T-helper 1 cell treated with Interleukin-12 subunit alpha and Interleukin-12 subunit beta and Interleukin-4 antibody, amounts not matched to agents 30 μg/mL and 1 μg/mL, for 36 hours (primary cell): ENCODE measurements around the gene DLEC1.

Source experiments
- H3K27ac Mint-ChIP-seq: one replicate; pipeline ENCODE4 v1.8.0; 2021; ENCODE audit warnings: mild to moderate bottlenecking, mixed read lengths
- H3K27me3 Mint-ChIP-seq: one replicate; pipeline ENCODE4 v1.8.0; 2021; ENCODE audit warnings: low read depth, mixed read lengths
- H3K36me3 Mint-ChIP-seq: one replicate; pipeline ENCODE4 v1.8.0; 2021; ENCODE audit warnings: low read depth, mixed read lengths
- H3K4me1 Mint-ChIP-seq: one replicate; pipeline ENCODE4 v1.8.0; 2021; ENCODE audit warnings: low read depth, mixed read lengths
- H3K4me3 Mint-ChIP-seq: one replicate; pipeline ENCODE4 v1.8.0; 2021; ENCODE audit warnings: mild to moderate bottlenecking, moderate library complexity, mixed read lengths
- H3K9me3 Mint-ChIP-seq: one replicate; pipeline ENCODE4 v1.8.0; 2021; ENCODE audit warnings: mixed read lengths

DLEC1 gene

DNA sequence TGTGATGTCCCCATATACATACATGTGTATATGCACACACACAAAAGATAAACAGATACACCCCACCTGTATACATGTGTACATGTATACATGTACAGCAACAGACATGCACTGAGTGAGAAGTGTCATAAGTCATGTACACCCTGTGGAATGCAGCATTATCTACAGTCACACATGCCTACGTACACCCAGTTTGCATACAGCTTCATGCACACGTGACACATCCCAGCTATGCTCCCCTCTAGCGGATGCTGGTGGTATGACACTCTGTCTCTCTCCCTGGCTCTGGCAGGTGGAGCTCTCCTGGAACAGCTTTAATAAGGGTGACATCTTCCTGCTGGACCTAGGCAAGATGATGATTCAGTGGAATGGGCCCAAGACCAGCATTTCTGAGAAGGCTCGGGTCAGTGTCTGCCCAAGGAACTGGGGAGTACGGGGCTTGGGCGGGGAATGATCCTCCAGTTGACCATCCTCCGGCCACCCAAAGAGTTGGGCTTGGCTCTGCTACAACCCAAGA is 42.2 kb upstream of the DLEC1 start:
- Mint-ChIP-seq H3K36me3 (peaks cover 22% of the 10 kb centered on the region), H3K4me3 (peak overlapping the region; percentile 2), H3K9me3 (no peaks in the 10 kb centered on the region)

DNA sequence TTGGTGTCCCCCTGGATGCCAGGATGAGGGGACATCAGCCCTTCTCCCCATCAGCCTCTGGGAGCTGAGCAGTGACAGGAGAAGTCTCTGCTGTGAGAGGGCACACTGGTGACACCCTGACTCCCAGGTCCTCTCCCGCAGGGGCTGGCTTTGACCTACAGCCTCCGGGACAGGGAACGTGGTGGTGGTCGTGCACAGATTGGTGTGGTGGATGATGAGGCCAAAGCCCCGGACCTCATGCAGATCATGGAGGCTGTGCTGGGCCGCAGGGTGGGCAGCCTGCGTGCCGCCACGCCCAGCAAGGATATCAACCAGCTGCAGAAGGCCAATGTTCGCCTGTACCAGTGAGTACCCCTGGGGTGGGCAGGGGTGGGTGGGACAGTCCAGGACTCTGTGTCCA is 41.7 kb upstream of the DLEC1 start:
- peaks cover 48% of the 10 kb centered on the region for H3K4me1 Mint-ChIP-seq
- peaks cover 22% of the 10 kb centered on the region for H3K36me3 Mint-ChIP-seq
- no peak overlapping the region for H3K4me3 Mint-ChIP-seq
- no peaks in the 10 kb centered on the region for H3K27me3 Mint-ChIP-seq
- H3K9me3 Mint-ChIP-seq, result no peaks in the 10 kb centered on the region
- H3K27ac Mint-ChIP-seq, result no peak overlapping the region

More for the DNA sequence above, 42.2 kb upstream of the DLEC1 start:
- Mint-ChIP-seq H3K4me1 (peaks cover 48% of the 10 kb centered on the region), H3K27ac (peak overlapping the region; percentile 74), H3K27me3 (no peaks in the 10 kb centered on the region)

DNA sequence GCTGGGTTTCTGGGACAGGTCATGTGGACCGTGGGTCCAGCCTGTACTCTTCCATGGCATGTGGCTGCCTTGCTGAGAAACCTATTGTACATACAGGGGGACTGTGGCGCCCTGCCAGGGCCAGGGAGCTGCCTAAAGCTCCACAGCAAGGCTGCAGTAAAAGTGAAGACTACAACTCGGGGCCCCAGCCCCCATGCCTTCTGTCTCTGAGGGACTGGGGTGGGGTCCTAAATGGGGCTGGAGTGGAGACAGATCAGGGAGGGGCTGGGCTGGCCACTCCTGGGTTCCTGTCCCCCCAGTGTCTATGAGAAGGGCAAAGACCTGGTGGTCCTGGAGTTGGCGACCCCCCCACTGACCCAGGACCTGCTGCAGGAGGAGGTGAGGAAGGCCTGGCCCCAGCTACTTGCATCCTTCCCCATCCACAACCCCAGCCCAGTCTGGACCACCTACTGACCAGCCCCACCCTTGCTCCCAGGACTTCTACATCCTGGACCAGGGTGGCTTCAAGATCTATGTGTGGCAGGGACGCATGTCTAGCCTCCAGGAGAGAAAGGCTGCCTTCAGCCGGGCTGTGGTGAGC is 41.1 kb upstream of the DLEC1 start:
- Mint-ChIP-seq H3K4me1 (peaks cover 48% of the 10 kb centered on the region), H3K4me3 (peak overlapping the region; percentile 61), H3K27ac (peak overlapping the region; percentile 92), H3K27me3 (no peaks in the 10 kb centered on the region), H3K36me3 (peaks cover 22% of the 10 kb centered on the region), H3K9me3 (no peaks in the 10 kb centered on the region)

DNA sequence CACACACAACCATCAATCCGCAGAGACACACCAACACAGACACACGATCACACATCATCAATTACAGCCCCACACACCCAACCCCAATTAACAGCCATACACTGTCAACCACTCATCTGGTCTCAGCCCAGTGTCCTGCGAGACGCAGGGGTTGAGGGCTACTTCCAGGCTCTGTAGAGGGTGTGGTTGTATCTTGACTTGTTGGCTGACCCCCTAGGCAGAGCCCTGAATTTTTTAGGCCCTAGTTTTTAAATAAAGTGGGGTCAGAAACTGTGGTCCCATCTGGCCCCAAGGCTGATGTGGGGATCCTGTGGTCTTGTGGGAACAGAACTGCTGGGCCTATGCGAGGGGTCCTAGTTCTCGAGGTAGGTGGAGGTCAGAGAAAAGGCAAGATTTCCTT is 39.2 kb upstream of the DLEC1 start:
- no peak overlapping the region for H3K4me3 Mint-ChIP-seq
- H3K27me3 Mint-ChIP-seq, result no peaks in the 10 kb centered on the region
- H3K9me3 Mint-ChIP-seq, result no peaks in the 10 kb centered on the region
- H3K4me1 Mint-ChIP-seq, result peaks cover 41% of the 10 kb centered on the region
- peaks cover 23% of the 10 kb centered on the region for H3K36me3 Mint-ChIP-seq
- H3K27ac Mint-ChIP-seq, result peak overlapping the region; percentile 8

DNA sequence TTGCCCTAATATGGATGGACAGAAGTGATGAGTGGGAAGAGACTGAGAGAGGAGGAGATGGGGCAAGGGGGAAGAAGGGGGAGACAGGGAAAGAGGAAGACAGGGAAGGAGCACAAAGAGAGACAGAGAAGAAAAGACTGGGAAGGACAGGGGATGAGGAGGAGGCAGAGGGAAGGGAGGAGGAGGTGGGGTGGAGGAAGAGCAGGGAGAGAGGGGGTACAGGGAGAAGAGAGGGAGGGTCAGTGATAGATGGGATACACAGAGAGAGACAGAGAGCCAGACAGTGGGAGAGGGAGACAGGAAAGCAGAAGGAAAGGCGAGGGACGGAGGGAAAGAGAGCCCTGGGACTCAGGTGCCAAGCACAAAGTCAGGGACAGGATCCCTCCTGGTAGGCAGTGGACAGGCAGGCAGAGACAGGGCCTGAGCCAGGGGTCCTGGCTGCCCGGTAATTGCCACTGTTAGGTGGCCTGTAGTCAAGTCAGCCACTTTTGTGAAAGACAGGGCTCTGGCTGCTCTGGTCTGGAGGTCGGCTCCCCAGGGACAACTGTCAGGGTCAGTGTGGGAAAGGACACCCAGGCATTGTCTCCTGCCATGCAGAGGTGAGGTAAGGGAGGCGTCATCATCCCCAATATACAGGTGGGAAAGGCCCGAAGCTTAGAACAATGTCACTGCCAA is 38.6 kb upstream of the DLEC1 start:
- H3K27ac Mint-ChIP-seq, result peak overlapping the region; percentile 23
- no peak overlapping the region for H3K4me3 Mint-ChIP-seq
- H3K36me3 Mint-ChIP-seq, result peaks cover 26% of the 10 kb centered on the region
- no peaks in the 10 kb centered on the region for H3K9me3 Mint-ChIP-seq
- no peaks in the 10 kb centered on the region for H3K27me3 Mint-ChIP-seq
- H3K4me1 Mint-ChIP-seq, result peaks cover 36% of the 10 kb centered on the region

DNA sequence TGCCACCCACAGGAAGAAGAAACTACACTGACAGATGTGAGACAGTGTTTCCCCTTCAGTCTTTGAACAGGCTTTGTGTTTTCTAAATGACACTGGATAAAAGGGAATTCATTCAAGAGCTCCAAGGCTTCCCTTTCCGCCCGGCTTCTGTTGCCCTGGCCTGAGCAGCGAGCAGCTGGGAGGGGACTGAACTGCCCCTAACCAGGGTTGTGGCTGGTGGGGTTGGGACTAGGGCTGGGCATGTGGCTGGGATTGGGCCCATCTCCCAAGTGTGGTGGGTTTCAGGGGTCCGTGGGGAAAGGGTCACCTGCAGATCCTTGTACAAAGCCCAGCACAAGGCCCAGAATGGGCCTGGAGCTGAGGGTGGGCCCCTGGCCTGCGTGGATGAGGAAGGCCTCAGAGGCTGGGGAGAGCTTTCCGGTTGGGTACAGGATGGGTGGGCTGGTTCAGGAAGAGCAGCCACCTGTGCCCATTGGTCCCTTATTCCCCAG is 38.0 kb upstream of the DLEC1 start:
- no peaks in the 10 kb centered on the region for H3K27me3 Mint-ChIP-seq
- peaks cover 30% of the 10 kb centered on the region for H3K4me1 Mint-ChIP-seq
- peaks cover 23% of the 10 kb centered on the region for H3K36me3 Mint-ChIP-seq
- H3K9me3 Mint-ChIP-seq, result no peaks in the 10 kb centered on the region
- no peak overlapping the region for H3K27ac Mint-ChIP-seq
- H3K4me3 Mint-ChIP-seq, result no peak overlapping the region

DNA sequence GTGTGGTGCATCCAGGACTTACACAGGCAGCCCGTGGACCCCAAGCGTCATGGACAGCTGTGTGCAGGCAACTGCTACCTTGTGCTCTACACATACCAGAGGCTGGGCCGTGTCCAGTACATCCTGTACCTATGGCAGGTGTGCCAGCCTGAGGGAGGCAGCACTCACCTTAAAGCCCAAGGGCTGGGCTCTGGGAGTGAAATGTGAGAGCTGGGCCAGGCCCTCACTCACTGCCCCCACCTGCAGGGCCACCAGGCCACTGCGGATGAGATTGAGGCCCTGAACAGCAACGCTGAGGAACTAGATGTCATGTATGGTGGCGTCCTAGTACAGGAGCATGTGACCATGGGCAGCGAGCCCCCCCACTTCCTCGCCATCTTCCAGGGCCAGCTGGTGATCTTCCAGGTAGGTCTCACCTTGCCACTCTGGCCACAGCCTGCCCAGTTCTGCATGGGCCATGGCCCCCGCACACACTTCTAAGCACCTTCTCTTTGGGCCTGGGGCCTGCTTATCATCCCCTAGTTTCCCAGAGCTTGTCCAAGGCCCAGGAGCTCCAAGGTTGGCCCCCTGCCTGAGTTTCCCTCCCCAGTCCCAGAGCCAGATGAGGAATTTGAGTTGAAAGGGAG is 37.4 kb upstream of the DLEC1 start:
- Mint-ChIP-seq H3K9me3 (no peaks in the 10 kb centered on the region), H3K36me3 (peaks cover 22% of the 10 kb centered on the region), H3K27me3 (no peaks in the 10 kb centered on the region), H3K27ac (no peak overlapping the region), H3K4me3 (no peak overlapping the region), H3K4me1 (peaks cover 24% of the 10 kb centered on the region)

DNA sequence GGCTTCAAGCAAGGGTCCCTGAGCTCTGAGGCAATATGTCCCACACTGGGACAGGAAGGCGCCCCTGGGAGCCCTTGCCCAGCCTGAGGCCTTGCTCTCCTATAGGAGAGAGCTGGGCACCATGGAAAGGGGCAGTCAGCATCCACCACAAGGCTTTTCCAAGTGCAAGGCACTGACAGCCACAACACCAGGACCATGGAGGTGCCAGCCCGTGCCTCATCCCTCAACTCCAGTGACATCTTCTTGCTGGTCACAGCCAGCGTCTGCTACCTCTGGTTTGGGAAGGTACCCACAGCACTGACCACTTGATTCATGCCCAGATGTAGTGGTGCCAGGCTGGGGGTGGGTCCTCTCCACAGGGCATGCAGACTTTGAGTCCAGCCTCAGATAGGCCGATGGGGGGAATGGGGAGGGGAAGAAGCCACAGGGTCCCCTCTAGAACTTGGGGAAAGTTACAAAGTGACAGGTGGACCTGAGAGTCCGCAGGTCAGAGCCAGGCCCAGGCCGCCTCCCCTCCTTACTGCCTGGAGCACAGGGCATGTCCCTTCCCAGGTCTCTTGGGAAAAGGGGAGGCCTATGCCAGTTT is 36.6 kb upstream of the DLEC1 start:
- Mint-ChIP-seq H3K9me3 (no peaks in the 10 kb centered on the region), H3K4me1 (peaks cover 20% of the 10 kb centered on the region), H3K36me3 (peaks cover 17% of the 10 kb centered on the region), H3K27ac (no peak overlapping the region), H3K27me3 (no peaks in the 10 kb centered on the region), H3K4me3 (no peak overlapping the region)

DNA sequence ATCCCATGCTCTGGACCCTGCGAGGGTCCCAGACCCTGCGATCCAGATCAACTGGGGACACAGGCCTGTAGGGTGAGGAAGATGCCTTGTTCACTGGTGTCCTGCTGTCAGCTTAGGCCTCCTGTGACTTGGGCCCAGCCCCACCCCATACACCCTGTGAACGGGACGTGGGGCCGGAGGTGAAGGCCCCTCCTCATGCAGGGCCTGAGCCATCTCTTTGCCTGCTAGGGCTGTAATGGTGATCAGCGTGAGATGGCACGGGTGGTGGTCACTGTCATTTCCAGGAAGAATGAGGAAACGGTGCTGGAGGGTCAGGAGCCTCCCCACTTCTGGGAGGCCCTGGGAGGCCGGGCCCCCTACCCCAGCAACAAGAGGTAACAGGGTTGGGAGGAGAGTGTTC is 36.1 kb upstream of the DLEC1 start:
- Mint-ChIP-seq H3K4me1 (peaks cover 19% of the 10 kb centered on the region), H3K27me3 (no peaks in the 10 kb centered on the region), H3K36me3 (peaks cover 17% of the 10 kb centered on the region), H3K9me3 (no peaks in the 10 kb centered on the region), H3K4me3 (no peak overlapping the region), H3K27ac (no peak overlapping the region)

DNA sequence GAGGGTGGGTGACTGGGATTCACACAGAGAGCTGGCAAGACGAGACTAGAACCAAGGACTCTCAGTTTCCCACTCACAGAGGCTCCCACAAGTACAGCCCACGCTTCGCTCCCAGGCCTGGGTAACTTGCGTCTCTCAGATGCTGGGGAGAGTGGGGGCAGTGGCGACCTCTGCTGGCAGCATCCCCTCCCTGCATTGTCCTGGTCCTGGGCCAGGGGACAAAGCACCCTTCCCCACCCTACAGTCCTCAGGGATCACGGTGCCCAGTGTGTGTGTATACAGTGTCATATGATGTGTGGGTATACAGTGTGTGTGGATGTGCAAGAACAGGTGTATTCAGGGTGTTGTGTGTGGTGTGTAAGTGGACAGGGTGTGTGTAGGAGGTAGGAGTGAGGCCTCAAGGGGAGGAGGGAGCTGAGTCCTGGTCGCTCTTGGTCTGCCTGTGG is 35.6 kb upstream of the DLEC1 start:
- Mint-ChIP-seq H3K27ac (no peak overlapping the region), H3K36me3 (peaks cover 15% of the 10 kb centered on the region), H3K4me1 (peaks cover 14% of the 10 kb centered on the region), H3K9me3 (no peaks in the 10 kb centered on the region), H3K4me3 (no peak overlapping the region), H3K27me3 (no peaks in the 10 kb centered on the region)

DNA sequence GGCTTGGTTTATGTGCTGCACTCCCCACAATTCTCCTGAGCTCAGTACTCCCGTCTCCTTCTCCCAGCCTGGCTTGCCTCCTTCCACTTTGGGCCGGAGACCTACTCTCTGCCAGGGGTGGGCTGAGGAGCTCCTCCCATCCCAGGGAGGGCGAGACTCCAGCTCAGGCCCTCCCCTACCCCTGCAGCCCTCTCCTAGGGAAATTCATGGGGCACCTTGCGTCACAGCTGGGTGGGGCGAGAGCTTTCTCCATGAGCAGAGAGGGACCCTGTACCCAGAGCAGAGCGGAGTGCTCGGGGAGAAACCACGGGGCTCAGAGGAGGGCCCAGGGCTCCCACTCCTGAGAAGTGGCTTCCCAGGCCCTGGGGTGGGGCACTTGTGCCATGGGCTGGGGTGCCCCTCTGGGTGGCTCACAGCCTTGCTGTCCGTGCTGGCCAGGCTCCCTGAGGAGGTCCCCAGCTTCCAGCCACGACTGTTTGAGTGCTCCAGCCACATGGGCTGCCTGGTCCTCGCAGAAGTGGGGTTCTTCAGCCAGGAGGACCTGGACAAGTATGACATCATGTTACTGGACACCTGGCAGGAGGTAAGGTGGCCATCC is 35.1 kb upstream of the DLEC1 start:
- Mint-ChIP-seq H3K9me3 (no peaks in the 10 kb centered on the region), H3K27ac (no peak overlapping the region), H3K36me3 (peaks cover 15% of the 10 kb centered on the region), H3K4me1 (peaks cover 10% of the 10 kb centered on the region), H3K4me3 (no peak overlapping the region), H3K27me3 (no peaks in the 10 kb centered on the region)

DNA sequence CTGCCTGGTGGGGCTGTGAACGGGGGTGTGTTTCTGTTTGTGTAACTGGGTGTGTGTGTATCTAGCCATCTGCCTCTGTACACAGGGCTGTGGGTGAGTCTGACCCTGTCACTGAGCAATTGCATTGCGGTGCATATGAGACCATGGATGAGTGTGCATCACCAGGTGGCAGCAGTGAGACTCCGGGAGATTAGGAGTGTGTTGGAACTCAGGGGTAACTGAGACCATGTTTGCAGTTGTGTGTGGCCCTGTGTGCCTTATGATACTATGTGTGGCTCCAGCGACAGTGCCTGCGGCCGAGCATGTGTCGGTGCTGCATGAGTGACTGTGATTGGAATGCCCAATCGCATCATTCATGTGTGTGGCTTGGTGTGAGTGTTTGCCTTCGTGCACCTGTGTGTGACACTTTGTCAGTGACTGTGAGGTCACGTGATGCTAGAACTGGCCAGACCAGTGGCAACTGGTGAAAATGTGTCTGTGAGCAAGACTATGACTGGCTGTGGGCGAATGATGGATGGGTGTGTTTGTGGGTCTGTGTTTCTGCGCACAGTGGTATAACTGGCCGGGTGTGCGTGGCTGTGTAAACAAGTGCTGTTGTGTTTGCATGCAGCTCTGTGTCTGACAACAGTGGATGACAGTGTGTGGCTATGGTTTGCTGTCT is 34.5 kb upstream of the DLEC1 start:
- H3K4me1 Mint-ChIP-seq, result peaks cover 9% of the 10 kb centered on the region
- no peak overlapping the region for H3K4me3 Mint-ChIP-seq
- no peaks in the 10 kb centered on the region for H3K9me3 Mint-ChIP-seq
- H3K36me3 Mint-ChIP-seq, result peaks cover 13% of the 10 kb centered on the region
- H3K27ac Mint-ChIP-seq, result no peak overlapping the region
- H3K27me3 Mint-ChIP-seq, result no peaks in the 10 kb centered on the region

DNA sequence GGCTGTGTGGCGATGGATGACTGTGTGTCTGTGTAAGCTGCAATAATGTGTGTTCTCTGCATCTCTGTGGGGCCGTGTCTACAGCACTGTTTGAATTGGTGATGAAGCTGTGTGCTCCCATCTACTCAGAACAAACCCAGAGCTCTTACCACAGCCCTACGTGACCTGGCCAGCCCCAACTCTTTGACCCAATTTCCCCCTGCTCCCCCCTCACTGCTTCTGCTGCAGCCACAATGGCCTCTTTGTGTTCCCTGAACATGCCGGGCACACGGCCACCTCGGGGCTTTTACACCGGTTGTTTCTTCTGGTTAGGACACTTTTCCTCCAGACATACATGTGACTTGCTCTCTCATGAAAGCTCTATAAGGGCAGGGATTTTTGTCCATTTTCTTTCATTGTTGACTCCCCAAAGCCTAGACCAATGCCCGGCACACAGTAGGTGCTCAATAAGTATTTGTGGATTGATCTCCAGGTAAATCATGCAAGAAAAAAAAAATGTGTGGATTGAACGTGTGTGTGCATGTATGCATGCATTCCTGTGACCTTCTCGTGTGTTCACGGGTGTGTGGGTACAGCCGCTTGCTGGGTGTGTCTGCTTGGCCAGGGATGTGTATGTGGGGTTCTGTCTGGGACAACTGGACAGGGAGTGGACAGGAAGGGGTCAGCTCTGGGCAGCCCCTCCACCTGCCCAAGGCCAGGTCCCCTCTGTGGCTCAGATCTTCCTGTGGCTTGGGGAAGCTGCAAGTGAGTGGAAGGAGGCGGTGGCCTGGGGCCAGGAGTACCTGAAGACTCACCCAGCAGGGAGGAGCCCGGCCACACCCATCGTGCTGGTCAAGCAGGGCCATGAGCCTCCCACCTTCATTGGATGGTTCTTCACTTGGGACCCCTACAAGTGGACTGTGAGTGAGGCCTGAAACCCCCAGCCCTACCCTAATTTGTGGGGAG is 33.7 kb upstream of the DLEC1 start:
- no peak overlapping the region for H3K4me3 Mint-ChIP-seq
- H3K4me1 Mint-ChIP-seq, result peaks cover 7% of the 10 kb centered on the region
- H3K27ac Mint-ChIP-seq, result no peak overlapping the region
- H3K27me3 Mint-ChIP-seq, result no peaks in the 10 kb centered on the region
- H3K36me3 Mint-ChIP-seq, result peaks cover 7% of the 10 kb centered on the region
- H3K9me3 Mint-ChIP-seq, result no peaks in the 10 kb centered on the region
